A673 (cell line): ENCODE results near the gene CBLB. TPM values are rescaled to one million over a fixed set of nuclear protein-coding genes. Genes with fewer than 3 reads are reported as not detected.

Source experiments
- BruUV-seq: library from RNA; stranded (reverse); fragments of 400-500 nt; replicated peaks from 2 replicates; lab custom pipeline; 2021; lab: Mats Ljungman, UMichigan
- CTCF ChIA-PET: fragments of 300-600 bp; sonication (Branson Sonifier 250); formaldehyde crosslinking; loops from one replicate; lab custom pipeline; 2022; ENCODE audit warnings: antibody characterized with exemption; lab: Charles Lee
- POLR2A ChIA-PET: fragments of 300-600 bp; sonication (Branson Sonifier 250); formaldehyde crosslinking; loops from one replicate; lab custom pipeline; 2022; ENCODE audit warnings: antibody characterized with exemption; ENCODE audit not compliant: low non-redundant PET; lab: Charles Lee
- DNase-seq: peaks from one replicate; pipeline ENCODE4 v3.0.0-alpha.2; 2015; ENCODE audit warnings: low spot score
- H3K27ac ChIP-seq: fragments of 200-600 bp; sonication (generic); 2 replicates; pipeline ENCODE4 v1.5.1; 2016; ENCODE audit warnings: mixed run types, low read depth, mild to moderate bottlenecking, mixed read lengths, antibody characterized with exemption, low read length; ENCODE audit not compliant: poor library complexity, severe bottlenecking
- H3K27me3 ChIP-seq: fragments of 200-600 bp; sonication (generic); replicated peaks from 2 replicates; pipeline ENCODE4 v1.6.1; 2017; ENCODE audit warnings: mixed run types, low read depth, mild to moderate bottlenecking, mixed read lengths, antibody characterized with exemption, low read length; ENCODE audit not compliant: insufficient read depth, poor library complexity
- H3K36me3 ChIP-seq: fragments of 200-600 bp; sonication (generic); 2 replicates; pipeline ENCODE4 v1.6.1; 2016; ENCODE audit warnings: mixed run types, mild to moderate bottlenecking, mixed read lengths, antibody characterized with exemption, low read length; ENCODE audit not compliant: insufficient read depth, poor library complexity, severe bottlenecking
- H3K4me1 ChIP-seq: fragments of 200-600 bp; sonication (generic); 2 replicates; pipeline ENCODE4 v1.6.1; 2017; ENCODE audit warnings: mixed run types, mild to moderate bottlenecking, mixed read lengths, antibody characterized with exemption, low read length; ENCODE audit not compliant: insufficient read depth, poor library complexity, severe bottlenecking
- H3K4me3 ChIP-seq: fragments of 200-600 bp; sonication (generic); 2 replicates; pipeline ENCODE4 v1.5.1; 2016; ENCODE audit warnings: low read depth, mixed run types, mild to moderate bottlenecking, mixed read lengths, low read length; ENCODE audit not compliant: poor library complexity, severe bottlenecking
- H3K9me3 ChIP-seq: fragments of 200-600 bp; sonication (generic); 2 replicates; pipeline ENCODE4 v1.6.1; 2016; ENCODE audit warnings: mixed run types, low read depth, mild to moderate bottlenecking, mixed read lengths, antibody characterized with exemption, low read length; ENCODE audit not compliant: poor library complexity, severe bottlenecking
- EZH2 ChIP-seq: fragments of 200-600 bp; sonication (generic); IDR thresholded peaks from 2 replicates; pipeline ENCODE4 v1.6.1; 2017; ENCODE audit warnings: borderline replicate concordance, low read depth, mild to moderate bottlenecking, mixed read lengths, antibody characterized with exemption, low read length; ENCODE audit not compliant: poor library complexity, severe bottlenecking
- intact Hi-C: fragments of 100-400 bp; cut with micrococcal nuclease; formaldehyde crosslinking; loops from one replicate; pipeline ENCODE4 v1.10.0; 2022; ENCODE audit not compliant: unreplicated experiment
- total RNA-seq: library from RNA; stranded (reverse); gene quantifications from 2 replicates; pipeline ENCODE4 v1.2.3, GENCODE V29; 2021
- TF ChIP-seq, protein P1 (sequence below): fragments of 300-800, 200-600 bp; sonication (generic); conservative IDR thresholded peaks from 2 replicates; pipeline ENCODE4 v1.5.1; 2017; ENCODE audit warnings: low read depth, mild to moderate bottlenecking, antibody characterized with exemption, low read length, moderate library complexity, mixed read lengths

The CBLB gene
- total RNA-seq, 1 experiment from 2014 or later: 23.3 TPM

GRCh38 chr3:105639131-105639530 is 229.7 kb downstream of the CBLB start:
- no peak for DNase-seq
- H3K27ac ChIP-seq: no peak overlapping the region
- H3K36me3 ChIP-seq: no peaks in the 10 kb centered on the region
- no peak overlapping the region for H3K4me3 ChIP-seq
- intact Hi-C loops: no loop called here
- TF ChIP-seq EZH2: no peak
- TF ChIP-seq, protein P1, sequence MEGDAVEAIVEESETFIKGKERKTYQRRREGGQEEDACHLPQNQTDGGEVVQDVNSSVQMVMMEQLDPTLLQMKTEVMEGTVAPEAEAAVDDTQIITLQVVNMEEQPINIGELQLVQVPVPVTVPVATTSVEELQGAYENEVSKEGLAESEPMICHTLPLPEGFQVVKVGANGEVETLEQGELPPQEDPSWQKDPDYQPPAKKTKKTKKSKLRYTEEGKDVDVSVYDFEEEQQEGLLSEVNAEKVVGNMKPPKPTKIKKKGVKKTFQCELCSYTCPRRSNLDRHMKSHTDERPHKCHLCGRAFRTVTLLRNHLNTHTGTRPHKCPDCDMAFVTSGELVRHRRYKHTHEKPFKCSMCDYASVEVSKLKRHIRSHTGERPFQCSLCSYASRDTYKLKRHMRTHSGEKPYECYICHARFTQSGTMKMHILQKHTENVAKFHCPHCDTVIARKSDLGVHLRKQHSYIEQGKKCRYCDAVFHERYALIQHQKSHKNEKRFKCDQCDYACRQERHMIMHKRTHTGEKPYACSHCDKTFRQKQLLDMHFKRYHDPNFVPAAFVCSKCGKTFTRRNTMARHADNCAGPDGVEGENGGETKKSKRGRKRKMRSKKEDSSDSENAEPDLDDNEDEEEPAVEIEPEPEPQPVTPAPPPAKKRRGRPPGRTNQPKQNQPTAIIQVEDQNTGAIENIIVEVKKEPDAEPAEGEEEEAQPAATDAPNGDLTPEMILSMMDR: no peak
- no peaks in the 10 kb centered on the region for H3K4me1 ChIP-seq
- H3K27me3 ChIP-seq: no peaks in the 10 kb centered on the region
- POLR2A ChIA-PET: no interaction called here
- H3K9me3 ChIP-seq: no peaks in the 10 kb centered on the region
- CTCF ChIA-PET: no interaction called here
- no TSS peak for BruUV-seq

- Histone ChIP-seq H3K27me3 (no peaks in the 10 kb centered on the region), H3K9me3 (no peaks in the 10 kb centered on the region), H3K27ac (no peak overlapping the region), H3K4me3 (no peak overlapping the region), H3K36me3 (no peaks in the 10 kb centered on the region), H3K4me1 (no peaks in the 10 kb centered on the region)
- no TSS peak for BruUV-seq
- ChIA-PET CTCF (no interaction called here), POLR2A (interaction anchor here (0.7 kb wide), 1 partner anchor 1014 kb away, joined by 5 read pairs; no protein-coding TSS in a partner anchor)
- TF ChIP-seq, protein P1: no peak
- TF ChIP-seq EZH2: no peak
- intact Hi-C loops: no loop called here
- no peak for DNase-seq
Measured at GRCh38 chr3:105634708-105635107, 234.1 kb downstream of the CBLB start.

DNA sequence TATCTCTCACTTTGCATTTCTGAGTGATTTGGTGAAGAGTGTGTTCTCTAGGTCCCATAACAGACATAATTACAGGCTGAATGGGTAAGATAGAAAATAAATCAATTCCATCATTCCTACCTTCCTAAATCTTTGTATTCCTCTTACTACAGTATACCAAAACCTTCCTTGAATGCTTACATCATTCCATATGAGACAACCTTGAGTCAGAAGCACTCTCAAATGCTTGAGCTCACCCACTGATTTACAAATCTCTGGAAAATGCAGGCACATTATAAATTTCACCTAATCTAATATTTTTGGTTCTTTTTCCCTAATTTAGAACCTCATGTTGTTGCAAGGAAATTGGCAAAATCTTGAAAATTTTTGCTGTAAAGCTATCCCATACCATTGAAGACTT is 239.1 kb downstream of the CBLB start:
- Histone ChIP-seq H3K36me3 (no peaks in the 10 kb centered on the region), H3K9me3 (no peaks in the 10 kb centered on the region), H3K4me1 (no peaks in the 10 kb centered on the region), H3K27me3 (no peaks in the 10 kb centered on the region), H3K27ac (no peak overlapping the region), H3K4me3 (no peak overlapping the region)
- TF ChIP-seq, protein P1: no peak
- no peak for TF ChIP-seq EZH2
- intact Hi-C loops: no loop called here
- no TSS peak for BruUV-seq
- CTCF ChIA-PET: no interaction called here
- POLR2A ChIA-PET: no interaction called here
- DNase-seq: no peak
